GM18868 (cell line): ENCODE measurements around the gene NOL4.

Experiments used
- ATAC-seq: cut with Tn5 transposase; IDR thresholded peaks from one replicate; pipeline ENCODE4 v1.9.1; 2021; ENCODE audit warnings: mild to moderate bottlenecking, moderate library complexity; ENCODE audit not compliant: unreplicated experiment

The NOL4 gene

GRCh38 chr18:34196256-34196655 lies 28.5 kb downstream of the NOL4 start:
- ATAC-seq: no peak

GRCh38 chr18:34194239-34194638 lies 30.5 kb downstream of the NOL4 start:
- no peak for ATAC-seq

GRCh38 chr18:34189656-34190435 lies 34.9 kb downstream of the NOL4 start:
- no peak for ATAC-seq
